HG02798 (cell line): ENCODE data around the gene IL1RL2.

Experiments used
- ATAC-seq: cut with Tn5 transposase; IDR thresholded peaks from one replicate; pipeline ENCODE4 v1.9.1; 2021; ENCODE audit warnings: mild to moderate bottlenecking; ENCODE audit not compliant: unreplicated experiment, poor library complexity

The IL1RL2 gene

GRCh38 chr2:102258386-102259074 lies 71.7 kb downstream of the IL1RL2 start:
- ATAC-seq, result no peak

DNA sequence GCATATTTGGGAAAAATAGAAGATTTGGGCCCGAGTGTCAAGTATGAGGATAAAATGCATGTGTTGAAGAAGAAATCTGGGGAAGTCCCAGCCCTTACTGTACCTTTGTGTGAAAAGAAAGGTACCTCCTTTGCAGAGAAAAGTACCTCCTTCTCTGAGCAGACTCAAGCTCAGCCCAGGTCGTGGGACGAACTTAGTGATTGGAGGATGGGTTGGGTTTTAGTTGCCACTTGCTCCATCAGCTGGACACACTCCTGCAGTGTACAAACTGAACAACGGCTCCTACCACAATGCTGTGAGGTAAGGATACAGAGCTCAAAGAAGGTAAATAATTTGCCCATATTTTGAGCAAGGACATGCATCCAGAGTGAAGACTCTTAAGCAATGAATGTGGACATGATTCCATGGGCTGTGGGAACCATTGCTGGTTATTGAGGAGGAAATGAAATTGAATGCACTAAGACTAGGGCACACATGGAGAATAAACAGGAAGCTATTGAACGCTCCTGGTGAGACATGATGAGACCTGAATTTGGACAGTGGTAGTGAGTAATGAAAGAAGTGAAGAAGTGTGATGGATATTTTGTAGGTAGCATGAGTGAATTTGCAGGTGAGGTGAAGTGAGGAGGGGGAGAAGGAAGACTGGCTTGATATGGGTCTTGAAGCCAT lies 74.8 kb downstream of the IL1RL2 start:
- no peak for ATAC-seq

DNA sequence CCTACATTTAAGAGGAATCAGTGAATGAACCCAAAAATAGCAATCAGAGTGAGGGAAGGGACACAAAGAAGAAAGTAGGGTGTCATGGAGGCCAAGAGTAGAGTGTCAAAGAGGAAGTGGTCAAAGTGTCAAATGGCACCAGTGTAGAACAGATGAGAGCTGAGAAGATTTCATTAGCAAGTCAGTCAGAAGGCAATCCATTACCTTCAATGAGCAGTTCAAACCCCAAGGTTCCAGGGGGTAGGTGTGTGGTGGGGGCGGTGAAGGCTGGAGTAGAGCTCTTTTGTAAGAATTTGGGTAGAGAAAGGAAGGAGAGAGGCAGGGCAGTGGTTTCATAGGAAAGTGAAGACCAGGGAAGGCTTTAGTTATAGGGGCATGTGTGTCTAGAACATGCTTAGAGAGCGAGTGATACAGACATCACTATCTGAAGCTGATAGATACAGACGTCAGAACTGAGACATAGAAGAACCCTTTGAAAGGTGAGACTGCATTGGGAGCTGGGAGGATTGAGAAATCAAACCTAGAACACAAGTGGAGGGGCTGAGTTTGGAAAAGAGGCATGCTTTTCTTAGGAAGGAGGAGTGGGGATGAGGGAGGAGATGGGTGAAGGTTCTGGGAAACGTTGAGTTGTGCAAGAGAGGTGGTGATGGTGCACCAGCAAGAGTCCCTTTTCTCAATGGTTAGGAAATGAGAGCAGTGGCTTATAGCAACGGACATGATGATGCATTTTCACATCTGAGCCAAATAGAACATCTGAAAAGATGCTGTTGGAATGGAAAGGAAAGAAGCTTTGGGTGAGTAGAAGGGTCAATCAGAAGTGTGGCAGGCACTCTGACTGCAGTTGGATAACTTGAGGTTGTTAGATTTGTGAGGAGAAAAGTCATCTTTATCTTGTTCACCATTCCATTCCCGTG lies 75.7 kb downstream of the IL1RL2 start:
- no peak for ATAC-seq

DNA sequence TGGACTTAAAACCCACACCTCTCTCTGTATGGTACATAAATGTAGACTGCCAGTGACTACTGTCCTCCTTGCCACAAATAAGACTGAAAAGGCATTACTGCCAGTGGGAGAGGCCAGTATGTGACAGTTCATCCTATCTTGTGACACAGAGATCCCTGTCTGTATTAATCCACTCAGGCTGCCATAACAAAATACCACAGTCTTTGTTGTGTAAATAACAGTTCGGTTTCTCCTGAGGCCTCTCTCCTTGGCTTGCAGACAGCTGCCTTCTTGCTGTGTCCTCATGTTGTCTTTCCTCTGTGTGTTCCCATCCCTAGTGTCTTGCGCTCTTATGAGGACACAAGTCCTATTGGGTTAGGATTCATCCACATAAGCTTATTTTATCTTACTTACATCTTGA lies 78.1 kb downstream of the IL1RL2 start:
- no peak for ATAC-seq

GRCh38 chr2:102266204-102266603 lies 79.4 kb downstream of the IL1RL2 start:
- ATAC-seq, result no peak

DNA sequence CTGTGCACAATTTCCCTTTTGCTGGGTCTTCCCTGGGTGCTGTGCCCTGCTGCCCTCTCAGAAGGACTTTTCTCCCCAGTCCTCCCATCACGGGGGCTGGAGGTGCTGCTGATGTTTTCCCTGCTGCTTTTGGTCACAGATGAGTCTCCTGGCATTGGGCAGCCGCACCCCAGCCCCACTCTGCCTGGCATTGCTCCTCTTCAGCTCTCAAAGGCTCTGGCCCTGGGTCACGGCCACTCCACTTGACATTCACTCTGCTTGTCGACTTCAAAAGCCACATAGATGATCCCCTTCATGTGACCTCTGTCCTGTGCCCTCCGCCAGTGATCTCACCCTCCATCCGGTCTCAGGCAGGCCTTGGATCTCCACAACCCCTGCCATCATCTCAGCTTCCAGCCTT lies 81.0 kb downstream of the IL1RL2 start:
- no peak for ATAC-seq

- no peak for ATAC-seq
Observed at GRCh38 chr2:102268510-102269199, 81.8 kb downstream of the IL1RL2 start.

GRCh38 chr2:102269200-102269524 lies 82.3 kb downstream of the IL1RL2 start:
- ATAC-seq, result no peak

- no peak for ATAC-seq
Observed at GRCh38 chr2:102271844-102272243, 85.0 kb downstream of the IL1RL2 start.

DNA sequence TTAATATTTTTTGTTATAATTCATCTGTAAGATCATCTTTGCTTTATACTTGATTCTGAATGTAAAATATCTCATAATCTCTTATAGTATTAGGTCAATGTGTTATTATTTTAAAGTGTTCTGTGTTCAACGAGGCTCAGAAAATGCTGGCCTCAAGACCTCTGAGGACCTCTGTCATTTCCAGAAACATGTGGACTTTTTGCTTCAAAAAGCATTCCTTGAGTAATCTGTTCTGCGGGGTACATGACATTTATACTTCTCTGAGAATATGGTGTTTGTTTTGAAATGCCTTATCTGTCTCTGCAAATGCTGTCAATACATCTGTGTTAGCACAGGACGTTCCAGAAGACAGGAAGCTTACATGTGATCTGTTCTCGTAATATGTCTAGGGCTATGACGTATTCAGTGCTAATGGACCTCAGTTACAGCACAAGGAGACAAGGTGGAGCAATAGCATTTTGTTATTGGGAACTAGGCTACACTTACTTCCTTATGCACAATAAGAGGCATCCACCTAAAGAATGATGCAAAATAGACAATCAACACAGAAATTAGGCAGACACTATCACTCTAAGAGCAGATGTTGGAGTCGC lies 86.9 kb downstream of the IL1RL2 start:
- no peak for ATAC-seq

- no peak for ATAC-seq
Observed at GRCh38 chr2:102276549-102277201, 89.9 kb downstream of the IL1RL2 start.

DNA sequence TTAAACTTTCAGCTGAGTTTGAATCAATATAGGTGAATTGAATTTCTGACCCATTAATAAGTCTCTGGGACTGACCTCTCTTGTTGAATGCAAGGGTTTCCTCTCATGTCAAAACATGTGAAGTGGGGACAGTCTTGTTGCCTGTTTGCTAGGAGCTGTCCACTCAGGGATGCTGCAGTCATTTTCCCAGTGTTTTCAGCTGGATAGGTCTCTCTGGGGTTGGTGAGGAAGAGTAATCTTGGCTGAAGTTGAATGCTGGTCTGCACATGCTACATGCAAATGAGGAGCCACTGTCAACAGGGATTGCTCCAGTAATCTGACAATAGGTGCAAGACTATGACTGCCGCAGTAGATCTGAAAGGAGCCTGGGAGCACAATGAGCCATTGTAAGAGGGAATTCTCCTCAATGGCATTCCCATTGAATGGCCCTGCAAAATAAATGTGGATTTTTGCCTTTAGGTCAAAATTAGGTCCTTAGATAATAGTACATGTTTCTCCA lies 90.4 kb downstream of the IL1RL2 start:
- no peak for ATAC-seq

- ATAC-seq, result no peak
Observed at GRCh38 chr2:102278720-102279390, 92.0 kb downstream of the IL1RL2 start.

- no peak for ATAC-seq
Observed at GRCh38 chr2:102279391-102279735, 92.5 kb downstream of the IL1RL2 start.

- ATAC-seq, result no peak
Observed at GRCh38 chr2:102282678-102283091, 95.9 kb downstream of the IL1RL2 start.

DNA sequence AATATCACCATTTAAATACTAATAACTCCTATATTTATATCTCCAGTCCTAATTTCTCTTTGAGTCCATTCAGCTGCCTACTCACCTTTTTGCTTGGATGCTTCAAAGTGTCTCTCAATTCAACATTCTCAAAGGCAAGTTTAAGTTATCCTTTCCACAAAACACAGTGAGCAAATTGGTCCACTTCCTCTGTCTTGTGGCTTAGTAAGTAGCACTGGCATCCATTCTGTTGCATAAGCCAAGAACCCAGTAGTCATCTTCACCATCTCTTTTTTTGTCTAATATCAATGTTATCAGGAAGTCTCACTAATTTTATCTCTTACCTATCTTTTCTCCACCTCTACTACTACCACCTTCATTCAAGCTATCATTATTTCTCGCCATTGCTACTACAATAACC lies 97.2 kb downstream of the IL1RL2 start:
- no peak for ATAC-seq

DNA sequence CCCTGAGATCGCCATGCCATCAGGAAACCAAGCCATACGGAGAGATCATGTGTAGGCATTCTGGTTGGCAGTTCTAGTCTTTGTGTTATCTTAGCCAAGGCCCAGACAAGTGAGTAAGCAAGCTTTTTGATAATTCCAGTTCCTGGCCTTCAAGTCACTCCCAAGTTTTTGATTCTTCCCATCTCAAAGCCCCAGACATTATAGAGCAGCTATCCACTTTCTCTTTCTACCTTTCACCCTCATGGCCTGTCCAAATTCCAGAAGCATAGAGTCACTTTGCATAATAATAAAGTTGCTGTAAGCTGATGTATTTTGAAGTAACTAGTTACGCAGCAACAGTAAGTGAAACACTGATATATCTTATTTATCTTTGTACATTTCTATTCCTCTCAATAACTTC lies 97.8 kb downstream of the IL1RL2 start:
- ATAC-seq, result no peak

DNA sequence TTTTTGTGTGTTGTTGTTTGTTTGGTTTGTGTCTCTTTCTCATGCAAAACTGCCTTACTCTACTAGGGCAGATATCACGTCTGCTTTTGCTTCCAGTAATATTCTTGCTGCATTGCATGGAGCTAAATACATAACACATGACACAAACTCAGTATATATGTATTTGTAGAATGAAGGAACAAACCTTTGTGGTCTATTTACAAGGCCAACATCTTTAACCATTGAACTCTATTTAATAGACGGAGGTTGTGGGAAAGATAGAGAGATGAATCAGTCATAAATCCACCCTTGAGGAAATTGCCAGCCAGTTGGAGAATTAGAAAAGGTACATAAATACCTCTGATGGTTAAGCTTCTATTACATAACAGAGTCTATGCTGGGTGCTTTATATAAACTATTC lies 98.5 kb downstream of the IL1RL2 start:
- no peak for ATAC-seq

GRCh38 chr2:102286041-102286440 lies 99.2 kb downstream of the IL1RL2 start:
- ATAC-seq, result no peak
